ENCODE measurements around the gene PPIL1. TPM values are rescaled to one million over a fixed set of nuclear protein-coding genes. Genes with fewer than 3 reads are reported as not detected.
A peak's percentile ranks its signal among the peaks of the same experiment; 100 is the strongest.

The PPIL1 gene
- total RNA-seq, 4 donors from 2014 or later, result 13.5 to 28.5 (median 24.0) TPM

- no peaks in the 10 kb centered on the region for H3K9me3 ChIP-seq
- H3K27me3 ChIP-seq, result no peaks in the 10 kb centered on the region
- H3K4me1 ChIP-seq, result peaks cover 0 to 16% (median 0%) of the 10 kb centered on the region in 3 donors
- H3K27ac ChIP-seq, result peak overlapping the region in 3 of 4 donors; percentile 54 to 62 (median 59)
- WGBS, 2 donors (ENCODE audit: low coverage in 1 of 2), result 70 to 80% methylated on average over 2 to 10 of the region's 19 CpGs
- H3K36me3 ChIP-seq, result no peaks in the 10 kb centered on the region
- ATAC-seq, result no peak
- TF ChIP-seq EP300 (IDR thresholded peaks at IDR 0.05), result no peak
- H3K4me3 ChIP-seq, result no peak overlapping the region
These were observed 51.9 kb downstream of the PPIL1 start for GRCh38 chr6:36822506-36823269.

GRCh38 chr6:36821581-36822335 is 52.8 kb downstream of the PPIL1 start:
- Histone ChIP-seq H3K27ac (peak overlapping the region in 1 of 4 donors; percentile 62), H3K4me1 (peaks cover 0 to 7% (median 0%) of the 10 kb centered on the region in 3 donors), H3K4me3 (no peak overlapping the region), H3K9me3 (no peaks in the 10 kb centered on the region), H3K27me3 (no peaks in the 10 kb centered on the region), H3K36me3 (no peaks in the 10 kb centered on the region)
- WGBS, 2 donors (ENCODE audit: low coverage in 1 of 2), result 81 to 86% methylated on average over 7 to 8 of the region's 14 CpGs
- TF ChIP-seq POLR2A (IDR thresholded peaks at IDR 0.05) (no peak), POLR2AphosphoS5 (IDR thresholded peaks at IDR 0.05) (no peak), CTCF (IDR thresholded peaks at IDR 0.05) (no peak), EP300 (IDR thresholded peaks at IDR 0.05) (no peak)
- ATAC-seq, result no peak

- no peaks in the 10 kb centered on the region for H3K27me3 ChIP-seq
- no peaks in the 10 kb centered on the region for H3K9me3 ChIP-seq
- TF ChIP-seq EP300 (IDR thresholded peaks at IDR 0.05), result no peak
- no peaks in the 10 kb centered on the region for H3K36me3 ChIP-seq
- 68 to 71% methylated on average over 6 to 7 of the region's 12 CpGs for WGBS, 2 donors (ENCODE audit: low coverage in 1 of 2)
- no peak for ATAC-seq
- peak overlapping the region in 1 of 4 donors; percentile 62 for H3K27ac ChIP-seq
- H3K4me1 ChIP-seq, result no peaks in the 10 kb centered on the region
- no peak overlapping the region for H3K4me3 ChIP-seq
These were observed 53.7 kb downstream of the PPIL1 start for GRCh38 chr6:36820700-36821580.

GRCh38 chr6:36818756-36819155 is 55.8 kb downstream of the PPIL1 start:
- TF ChIP-seq CTCF (IDR thresholded peaks at IDR 0.05), result no peak
- TF ChIP-seq EP300 (IDR thresholded peaks at IDR 0.05), result no peak
- no peak for TF ChIP-seq POLR2AphosphoS5 (IDR thresholded peaks at IDR 0.05)
- no peak for TF ChIP-seq POLR2A (IDR thresholded peaks at IDR 0.05)
- Histone ChIP-seq H3K36me3 (no peaks in the 10 kb centered on the region), H3K9me3 (no peaks in the 10 kb centered on the region), H3K4me3 (no peak overlapping the region), H3K27ac (no peak overlapping the region), H3K4me1 (no peaks in the 10 kb centered on the region), H3K27me3 (no peaks in the 10 kb centered on the region)
- ATAC-seq, result no peak
- WGBS, 2 donors (ENCODE audit: low coverage in 1 of 2), result 50 to 88% methylated on average over 1 to 2 of the region's 4 CpGs

GRCh38 chr6:36817847-36818246 is 56.8 kb downstream of the PPIL1 start:
- TF ChIP-seq EP300 (IDR thresholded peaks at IDR 0.05) (no peak), CTCF (IDR thresholded peaks at IDR 0.05) (no peak), POLR2A (IDR thresholded peaks at IDR 0.05) (no peak), POLR2AphosphoS5 (IDR thresholded peaks at IDR 0.05) (no peak)
- Histone ChIP-seq H3K9me3 (no peaks in the 10 kb centered on the region), H3K27me3 (no peaks in the 10 kb centered on the region), H3K27ac (no peak overlapping the region), H3K4me3 (no peak overlapping the region), H3K4me1 (no peaks in the 10 kb centered on the region), H3K36me3 (no peaks in the 10 kb centered on the region)
- 93 to 100% methylated on average over 2 to 3 of the region's 3 CpGs for WGBS, 2 donors (ENCODE audit: low coverage in 1 of 2)
- ATAC-seq, result no peak
